Activated T-cell treated with anti-CD3 and anti-CD28 coated beads, Interleukin-2, amount 50 U/mL, for 4 hours (primary cell): Measurements from ENCODE around the gene SMIM8. TPM values are rescaled to one million over a fixed set of nuclear protein-coding genes. Genes with fewer than 3 reads are reported as not detected.
"Not testable (repeated sequence)": the region's sequence is repeated elsewhere in the genome, so short reads cannot be mapped to it uniquely, and the experiment has no call there.

Experiments used
- ATAC-seq, 2 donors: fragments of 200-7000 bp; cut with Tn5 transposase; one replicate each; pipeline ENCODE4 v1.10.0; 2021
- DNase-seq: peaks from one replicate; pipeline ENCODE4 v3.0.0-alpha.2; 2020
- H3K27me3 Mint-ChIP-seq: one replicate; pipeline ENCODE4 v1.8.0; 2021; ENCODE audit warnings: low read depth, mixed read lengths
- H3K36me3 Mint-ChIP-seq: one replicate; pipeline ENCODE4 v1.8.0; 2022; ENCODE audit warnings: mixed read lengths; ENCODE audit not compliant: insufficient read depth
- H3K4me1 Mint-ChIP-seq: one replicate; pipeline ENCODE4 v1.8.0; 2021; ENCODE audit warnings: low read depth, mixed read lengths
- H3K4me3 Mint-ChIP-seq: one replicate; pipeline ENCODE4 v1.8.0; 2021; ENCODE audit warnings: mild to moderate bottlenecking, moderate library complexity, mixed read lengths
- H3K9me3 Mint-ChIP-seq: one replicate; pipeline ENCODE4 v1.8.0; 2021; ENCODE audit warnings: mixed read lengths
- total RNA-seq, 3 donors: library from RNA; stranded (reverse); gene quantifications; one replicate each; pipeline ENCODE4 v1.2.1, GENCODE V29; 2021

The SMIM8 gene
- total RNA-seq, 3 donors from 2014 or later = 9.6 to 10.7 (median 10.0) TPM

DNA sequence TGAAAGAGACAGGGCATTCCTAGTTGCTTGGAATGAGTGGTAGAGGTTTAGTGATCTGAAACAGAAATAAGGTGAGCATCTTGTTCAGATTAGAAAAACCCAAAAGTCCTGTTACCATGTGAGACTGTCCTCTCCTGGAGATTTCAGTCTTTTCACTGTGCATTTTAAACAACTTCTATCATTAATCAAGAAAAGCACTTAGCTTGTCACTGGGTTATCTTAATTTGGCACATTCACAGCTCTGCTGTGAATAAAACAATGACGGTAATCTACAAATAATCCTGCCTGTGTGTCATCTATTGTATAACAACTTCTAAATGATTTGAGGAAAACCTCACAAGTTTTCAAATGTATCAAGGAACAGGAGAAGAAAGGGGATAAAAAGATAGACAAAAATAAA, 9.5 kb upstream of the SMIM8 start:
- no peaks in the 10 kb centered on the region for H3K36me3 Mint-ChIP-seq
- no peak for ATAC-seq

GRCh38 chr6:87315071-87315470, 7.3 kb upstream of the SMIM8 start:
- H3K27me3 Mint-ChIP-seq = peaks cover 24% of the 10 kb centered on the region
- no peaks in the 10 kb centered on the region for H3K4me1 Mint-ChIP-seq
- H3K4me3 Mint-ChIP-seq = no peak overlapping the region
- ATAC-seq (no peak), DNase-seq (no peak)
- no peaks in the 10 kb centered on the region for H3K9me3 Mint-ChIP-seq
- H3K36me3 Mint-ChIP-seq = no peaks in the 10 kb centered on the region

More for the DNA sequence above, 9.5 kb upstream of the SMIM8 start:
- DNase-seq = no peak
- no peaks in the 10 kb centered on the region for H3K9me3 Mint-ChIP-seq
- H3K4me1 Mint-ChIP-seq = no peaks in the 10 kb centered on the region
- no peak overlapping the region for H3K4me3 Mint-ChIP-seq
- H3K27me3 Mint-ChIP-seq = peaks cover 25% of the 10 kb centered on the region

GRCh38 chr6:87319271-87319987, 3.0 kb upstream of the SMIM8 start:
- H3K4me1 Mint-ChIP-seq = peaks cover 10% of the 10 kb centered on the region
- ATAC-seq = no peak
- no peak for DNase-seq
- H3K27me3 Mint-ChIP-seq = peaks cover 13% of the 10 kb centered on the region
- no peaks in the 10 kb centered on the region for H3K9me3 Mint-ChIP-seq
- no peaks in the 10 kb centered on the region for H3K36me3 Mint-ChIP-seq
- H3K4me3 Mint-ChIP-seq = no peak overlapping the region

DNA sequence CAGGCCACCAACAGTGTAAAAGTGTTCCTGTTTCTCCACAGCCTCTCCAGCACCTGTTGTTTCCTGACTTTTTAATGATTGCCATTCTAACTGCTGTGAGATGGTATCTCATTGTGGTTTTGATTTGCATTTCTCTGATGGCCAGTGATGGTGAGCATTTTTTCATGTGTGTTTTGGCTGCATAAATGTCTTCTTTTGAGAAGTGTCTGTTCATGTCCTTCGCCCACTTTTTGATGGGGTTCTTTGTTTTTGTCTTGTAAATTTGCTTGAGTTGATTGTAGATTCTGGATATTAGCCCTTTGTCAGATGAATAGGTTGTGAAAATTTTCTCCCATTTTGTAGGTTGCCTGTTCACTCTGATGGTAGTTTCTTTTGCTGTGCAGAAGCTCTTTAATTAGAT, 1.5 kb downstream of the SMIM8 start:
- H3K9me3 Mint-ChIP-seq = not testable (repeated sequence)
- H3K4me3 Mint-ChIP-seq = peak overlapping the region; percentile 98

GRCh38 chr6:87330961-87331360, 8.6 kb downstream of the SMIM8 start:
- DNase-seq = no peak
- Mint-ChIP-seq H3K4me3 (no peak overlapping the region), H3K4me1 (peaks cover 18% of the 10 kb centered on the region), H3K36me3 (peaks cover 16% of the 10 kb centered on the region), H3K9me3 (peaks cover 4% of the 10 kb centered on the region), H3K27me3 (no peaks in the 10 kb centered on the region)
- ATAC-seq = no peak

More for the DNA sequence above, 1.5 kb downstream of the SMIM8 start:
- peaks cover 14% of the 10 kb centered on the region for H3K4me1 Mint-ChIP-seq
- not testable (repeated sequence) for H3K27me3 Mint-ChIP-seq, DNase-seq, H3K36me3 Mint-ChIP-seq, ATAC-seq

DNA sequence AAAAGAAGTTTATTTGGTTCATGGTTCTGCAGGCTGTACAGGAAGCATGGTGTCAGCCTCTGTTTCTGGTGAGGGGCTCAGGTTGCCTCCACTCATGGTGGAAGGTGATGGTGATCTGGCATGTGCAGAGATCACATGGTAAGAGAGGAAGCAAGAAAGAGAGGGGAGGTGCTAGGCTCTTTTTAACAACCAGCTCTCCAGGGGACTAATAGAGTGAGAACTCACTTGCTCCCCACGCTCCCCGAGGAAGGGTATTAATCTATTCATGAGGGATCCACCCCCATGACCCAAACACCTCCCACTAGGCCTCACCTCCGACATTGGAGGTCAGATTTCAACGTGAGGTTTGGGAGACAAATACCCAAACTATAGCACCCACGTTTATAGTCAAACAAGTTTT, 10.6 kb downstream of the SMIM8 start:
- Mint-ChIP-seq H3K9me3 (no peaks in the 10 kb centered on the region), H3K4me1 (peaks cover 19% of the 10 kb centered on the region), H3K27me3 (no peaks in the 10 kb centered on the region), H3K4me3 (no peak overlapping the region), H3K36me3 (peaks cover 21% of the 10 kb centered on the region)
- DNase-seq (no peak), ATAC-seq (no peak)

DNA sequence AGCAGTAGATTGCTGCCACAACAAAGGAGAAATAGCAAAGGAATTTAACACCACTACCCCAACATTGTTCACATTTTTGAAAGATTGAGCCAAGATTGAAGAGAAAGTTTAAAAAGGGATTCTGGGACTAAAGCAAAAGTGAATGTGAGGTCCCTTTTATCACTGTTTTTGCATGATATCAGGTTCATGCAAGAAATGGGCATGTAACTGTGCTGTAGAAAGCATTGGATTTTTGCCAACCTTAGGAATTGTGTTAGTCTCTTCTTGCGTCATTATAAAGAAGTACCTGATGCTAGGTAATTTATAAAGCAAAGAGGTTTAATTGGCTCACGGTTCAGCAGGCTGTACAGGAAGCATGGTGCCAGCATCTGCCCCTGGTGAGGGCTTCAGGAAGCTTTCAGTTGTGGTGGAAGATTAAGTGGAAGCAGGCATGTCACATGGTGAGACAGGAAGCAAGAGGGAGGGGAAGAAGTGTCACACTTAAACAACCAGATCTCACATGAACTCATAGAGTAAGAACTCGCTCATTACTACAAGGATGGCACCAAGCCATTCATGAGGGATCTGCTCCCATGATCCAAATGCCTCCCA, 11.3 kb downstream of the SMIM8 start:
- Mint-ChIP-seq H3K9me3 (no peaks in the 10 kb centered on the region), H3K36me3 (peaks cover 24% of the 10 kb centered on the region), H3K4me3 (no peak overlapping the region), H3K27me3 (no peaks in the 10 kb centered on the region), H3K4me1 (peaks cover 19% of the 10 kb centered on the region)
- DNase-seq = no peak
- no peak for ATAC-seq

- Mint-ChIP-seq H3K36me3 (peaks cover 23% of the 10 kb centered on the region), H3K27me3 (no peaks in the 10 kb centered on the region), H3K4me1 (peaks cover 18% of the 10 kb centered on the region), H3K9me3 (no peaks in the 10 kb centered on the region), H3K4me3 (no peak overlapping the region)
- no peak for ATAC-seq
- DNase-seq = no peak
Measured at GRCh38 chr6:87334683-87335082, 12.3 kb downstream of the SMIM8 start.

GRCh38 chr6:87336367-87336766, 14.0 kb downstream of the SMIM8 start:
- no peaks in the 10 kb centered on the region for H3K9me3 Mint-ChIP-seq
- peaks cover 29% of the 10 kb centered on the region for H3K36me3 Mint-ChIP-seq
- ATAC-seq (no peak), DNase-seq (no peak)
- no peak overlapping the region for H3K4me3 Mint-ChIP-seq
- no peaks in the 10 kb centered on the region for H3K27me3 Mint-ChIP-seq
- H3K4me1 Mint-ChIP-seq = peaks cover 18% of the 10 kb centered on the region

- Mint-ChIP-seq H3K36me3 (peaks cover 22% of the 10 kb centered on the region), H3K4me1 (peaks cover 3% of the 10 kb centered on the region)
- no peak for DNase-seq
Measured at GRCh38 chr6:87340230-87340629, 17.8 kb downstream of the SMIM8 start.

GRCh38 chr6:87341158-87341557, 18.8 kb downstream of the SMIM8 start:
- H3K27me3 Mint-ChIP-seq = no peaks in the 10 kb centered on the region
- peaks cover 1% of the 10 kb centered on the region for H3K4me1 Mint-ChIP-seq
- DNase-seq (no peak), ATAC-seq (no peak)
- H3K36me3 Mint-ChIP-seq = peaks cover 23% of the 10 kb centered on the region
- H3K4me3 Mint-ChIP-seq = no peak overlapping the region
- no peaks in the 10 kb centered on the region for H3K9me3 Mint-ChIP-seq

More at GRCh38 chr6:87340230-87340629, 17.8 kb downstream of the SMIM8 start:
- no peaks in the 10 kb centered on the region for H3K9me3 Mint-ChIP-seq
- H3K27me3 Mint-ChIP-seq = no peaks in the 10 kb centered on the region
- no peak overlapping the region for H3K4me3 Mint-ChIP-seq
- no peak for ATAC-seq

GRCh38 chr6:87341899-87342298, 19.5 kb downstream of the SMIM8 start:
- ATAC-seq (no peak), DNase-seq (no peak)
- Mint-ChIP-seq H3K4me1 (no peaks in the 10 kb centered on the region), H3K4me3 (no peak overlapping the region), H3K9me3 (no peaks in the 10 kb centered on the region), H3K36me3 (peaks cover 20% of the 10 kb centered on the region), H3K27me3 (no peaks in the 10 kb centered on the region)

GRCh38 chr6:87342829-87343228, 20.4 kb downstream of the SMIM8 start:
- Mint-ChIP-seq H3K4me3 (no peak overlapping the region), H3K4me1 (no peaks in the 10 kb centered on the region), H3K27me3 (no peaks in the 10 kb centered on the region), H3K9me3 (no peaks in the 10 kb centered on the region), H3K36me3 (peaks cover 23% of the 10 kb centered on the region)
- ATAC-seq (no peak), DNase-seq (no peak)

GRCh38 chr6:87344731-87345130, 22.3 kb downstream of the SMIM8 start, which contains the start of gene C6orf163:
Gene C6orf163, plus strand, starts transcription at chr6:87344813. Its CDS starts 287 bp downstream, at chr6:87345100.
- DNase-seq (no peak), ATAC-seq (no peak)
- H3K27me3 Mint-ChIP-seq = no peaks in the 10 kb centered on the region
- H3K9me3 Mint-ChIP-seq = no peaks in the 10 kb centered on the region
- peaks cover 17% of the 10 kb centered on the region for H3K36me3 Mint-ChIP-seq
- H3K4me3 Mint-ChIP-seq = no peak within 1 kb of the TSS
- H3K4me1 Mint-ChIP-seq = no peaks in the 10 kb centered on the region

DNA sequence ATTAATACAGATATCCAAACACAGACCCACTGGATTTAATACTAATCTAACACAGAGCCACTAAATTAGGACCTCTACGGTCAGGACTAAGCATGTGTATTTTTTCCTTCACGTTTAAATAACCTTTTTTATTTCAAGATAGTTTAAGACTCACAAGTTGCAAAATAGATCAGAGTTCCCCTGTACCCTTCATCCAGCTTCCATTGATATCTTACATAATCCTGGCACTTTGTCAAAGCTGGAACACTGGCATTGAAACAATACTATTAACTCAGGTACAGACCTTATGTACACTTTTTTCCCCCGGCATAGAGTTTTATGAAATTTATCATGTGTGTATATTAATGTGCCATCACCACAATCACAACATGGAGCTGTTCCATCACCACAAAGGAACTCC, 24.3 kb downstream of the SMIM8 start:
- no peak for DNase-seq
- no peaks in the 10 kb centered on the region for H3K4me1 Mint-ChIP-seq

More for the DNA sequence above, 24.3 kb downstream of the SMIM8 start:
- H3K4me3 Mint-ChIP-seq = no peak overlapping the region
- H3K36me3 Mint-ChIP-seq = peaks cover 12% of the 10 kb centered on the region
- no peak for ATAC-seq
- no peaks in the 10 kb centered on the region for H3K27me3 Mint-ChIP-seq
- no peaks in the 10 kb centered on the region for H3K9me3 Mint-ChIP-seq
